HepG2 (cell line): ENCODE results near the gene SOWAHB. TPM values are rescaled to one million over a fixed set of nuclear protein-coding genes. Genes with fewer than 3 reads are reported as not detected.

Experiments
- FOXJ3 ChIP-seq: sonication (generic); formaldehyde crosslinking; IDR thresholded peaks from 2 replicates; pipeline ENCODE4 v1.4.0; 2020; ENCODE audit warnings: missing genetic modification reagents, mild to moderate bottlenecking, borderline replicate concordance
- HNF1A ChIP-seq, 2 experiments: sonication (generic) in 1 of 2; formaldehyde crosslinking in 1 of 2; IDR thresholded peaks; 2 replicates each; pipeline versions ENCODE4 v1.4.0 to v1.6.1; 2016 to 2020; ENCODE audit warnings: borderline replicate concordance in 1 of 2, low read depth in 1 of 2, mild to moderate bottlenecking in 1 of 2, missing genetic modification reagents in 1 of 2
- HNF4G ChIP-seq, 2 experiments: sonication (generic) in 1 of 2; formaldehyde crosslinking in 1 of 2; IDR thresholded peaks; 2 replicates each; pipeline versions ENCODE4 v1.4.0 to v1.6.1; 2011 to 2020; ENCODE audit warnings: borderline replicate concordance in 2 of 2, low read depth in 2 of 2, mild to moderate bottlenecking in 2 of 2, low read length in 1 of 2, missing genetic modification reagents in 1 of 2, moderate library complexity in 1 of 2
- PAXIP1 ChIP-seq: sonication (generic); formaldehyde crosslinking; conservative IDR thresholded peaks from 2 replicates; pipeline ENCODE4 v1.4.0; 2020; ENCODE audit warnings: mild to moderate bottlenecking, missing genetic modification reagents, moderate library complexity
- ZNF574 ChIP-seq: sonication (generic); formaldehyde crosslinking; IDR thresholded peaks from 2 replicates; pipeline ENCODE4 v1.4.0; 2020; ENCODE audit warnings: missing genetic modification reagents
- ZNF660 ChIP-seq: sonication (generic); formaldehyde crosslinking; IDR thresholded peaks from 2 replicates; pipeline ENCODE4 v1.5.1; 2020; ENCODE audit warnings: mild to moderate bottlenecking, low read depth, missing genetic modification reagents, borderline replicate concordance
- polyA plus RNA-seq, 8 experiments: library from polyadenylated mRNA; depleted of rRNA in 3 of 8; stranded (reverse) in 7 of 8; unstranded in 1 of 8; fragments of >200 nt; fragmentation: Illumina TruSeq in 4 of 8; extraction: Trizol in 4 of 8; gene quantifications; 2 replicates each; pipeline versions ENCODE4 v1.2.1 to v1.2.3, GENCODE V29; 2011 to 2016; ENCODE audit warnings: low read depth in 4 of 8, missing spikeins in 1 of 8, mixed read lengths in 1 of 8; ENCODE audit not compliant: insufficient read depth in 1 of 8
- total RNA-seq, 5 experiments: library from RNA; depleted of rRNA; stranded (reverse); fragments of >200 nt; fragmentation: Illumina TruSeq; extraction: Trizol; gene quantifications; 2 replicates each; pipeline ENCODE4 v1.2.3, GENCODE V29; 2016; ENCODE audit warnings: low read depth in 1 of 5

SOWAHB gene
- total and polyA plus RNA-seq, 2 of the 13 experiments (the other 11 are each of a cell fraction or from before 2014, with no cell fraction given) = 0.12 to 0.51 TPM

GRCh38 chr4:76856243-76857073, 41.5 kb downstream of the SOWAHB start (continued):
- no peak for TF ChIP-seq ZNF574 (CRISPR knock-in tag)
- peak; percentile 84 for TF ChIP-seq HNF4G (IDR thresholded peaks at IDR 0.05; ENCODE audit: borderline replicate concordance, low read depth, low read length)
- no peak; the same call in 1 of the 2 replicates for TF ChIP-seq HNF4G (CRISPR knock-in tag; IDR thresholded peaks at IDR 0.05; ENCODE audit: borderline replicate concordance, low read depth)
- peak; percentile 47; the same call in 1 of the 2 replicates for TF ChIP-seq FOXJ3 (CRISPR knock-in tag)
- TF ChIP-seq HNF1A (IDR thresholded peaks at IDR 0.05; ENCODE audit: low read depth) = no peak
- TF ChIP-seq HNF1A (CRISPR knock-in tag; IDR thresholded peaks at IDR 0.05; ENCODE audit: borderline replicate concordance) = no peak
- no peak for TF ChIP-seq ZNF660
- peak; percentile 79 for TF ChIP-seq PAXIP1 (CRISPR knock-in tag)
